ENCODE results near the gene PDXDC1. TPM values are rescaled to one million over a fixed set of nuclear protein-coding genes. Genes with fewer than 3 reads are reported as not detected.
"Not testable (repeated sequence)": the region's sequence is repeated elsewhere in the genome, so short reads cannot be mapped to it uniquely, and the experiment has no call there.

PDXDC1 gene
- total RNA-seq, 2 donors from 2014 or later = 50.6 to 80.4 TPM

GRCh38 chr16:15130256-15130932, 155.6 kb downstream of the PDXDC1 start:
- DNase-seq (ENCODE audit: low spot score in 2 of 2); ATAC-seq; H3K9me3 Mint-ChIP-seq; H3K27ac Mint-ChIP-seq; H3K36me3 Mint-ChIP-seq: not testable (repeated sequence)

- not testable (repeated sequence) for ATAC-seq; H3K27ac Mint-ChIP-seq; H3K36me3 Mint-ChIP-seq; DNase-seq (ENCODE audit: low spot score in 2 of 2); H3K9me3 Mint-ChIP-seq
Observed at GRCh38 chr16:15130943-15131700, 156.3 kb downstream of the PDXDC1 start.

GRCh38 chr16:15132719-15133428, 158.0 kb downstream of the PDXDC1 start:
- not testable (repeated sequence) for ATAC-seq; H3K36me3 Mint-ChIP-seq; DNase-seq (ENCODE audit: low spot score in 2 of 2); H3K9me3 Mint-ChIP-seq; H3K27ac Mint-ChIP-seq

- H3K36me3 Mint-ChIP-seq; H3K9me3 Mint-ChIP-seq; H3K27ac Mint-ChIP-seq; DNase-seq (ENCODE audit: low spot score in 2 of 2); ATAC-seq: not testable (repeated sequence)
Observed at GRCh38 chr16:15133554-15133953, 158.7 kb downstream of the PDXDC1 start.

- H3K27ac Mint-ChIP-seq; H3K9me3 Mint-ChIP-seq; ATAC-seq; H3K36me3 Mint-ChIP-seq; DNase-seq (ENCODE audit: low spot score in 2 of 2): not testable (repeated sequence)
Observed at GRCh38 chr16:15134752-15135482, 160.1 kb downstream of the PDXDC1 start.

- not testable (repeated sequence) for ATAC-seq; H3K27ac Mint-ChIP-seq; H3K9me3 Mint-ChIP-seq; H3K36me3 Mint-ChIP-seq; DNase-seq (ENCODE audit: low spot score in 2 of 2)
Observed at GRCh38 chr16:15135483-15136360, 160.9 kb downstream of the PDXDC1 start.

- not testable (repeated sequence) for DNase-seq (ENCODE audit: low spot score in 2 of 2); H3K27ac Mint-ChIP-seq; H3K9me3 Mint-ChIP-seq; H3K36me3 Mint-ChIP-seq; ATAC-seq
Observed at GRCh38 chr16:15137514-15137913, 162.7 kb downstream of the PDXDC1 start.

- ATAC-seq = peak in 1 of 2 donors; percentile 31
- H3K36me3 Mint-ChIP-seq; H3K27ac Mint-ChIP-seq; DNase-seq (ENCODE audit: low spot score in 2 of 2); H3K9me3 Mint-ChIP-seq: not testable (repeated sequence)
Observed at GRCh38 chr16:15140444-15141365, 165.9 kb downstream of the PDXDC1 start.

- no peak for DNase-seq (ENCODE audit: low spot score in 2 of 2)
- Mint-ChIP-seq H3K36me3 (no peaks in the 10 kb centered on the region), H3K9me3 (no peaks in the 10 kb centered on the region), H3K27ac (no peak overlapping the region)
- no peak for ATAC-seq
Observed at GRCh38 chr16:15141586-15141985, 166.8 kb downstream of the PDXDC1 start.

GRCh38 chr16:15142107-15142890, 167.5 kb downstream of the PDXDC1 start:
- H3K27ac Mint-ChIP-seq; DNase-seq (ENCODE audit: low spot score in 2 of 2); H3K9me3 Mint-ChIP-seq; H3K36me3 Mint-ChIP-seq; ATAC-seq: not testable (repeated sequence)

- not testable (repeated sequence) for H3K9me3 Mint-ChIP-seq; H3K27ac Mint-ChIP-seq; DNase-seq (ENCODE audit: low spot score in 2 of 2); H3K36me3 Mint-ChIP-seq; ATAC-seq
Observed at GRCh38 chr16:15142891-15143600, 168.2 kb downstream of the PDXDC1 start.

GRCh38 chr16:15143601-15144091, 168.8 kb downstream of the PDXDC1 start:
- not testable (repeated sequence) for H3K27ac Mint-ChIP-seq; H3K9me3 Mint-ChIP-seq; H3K36me3 Mint-ChIP-seq; ATAC-seq; DNase-seq (ENCODE audit: low spot score in 2 of 2)

GRCh38 chr16:15144092-15144631, 169.3 kb downstream of the PDXDC1 start:
- H3K27ac Mint-ChIP-seq; H3K36me3 Mint-ChIP-seq; ATAC-seq; DNase-seq (ENCODE audit: low spot score in 2 of 2); H3K9me3 Mint-ChIP-seq: not testable (repeated sequence)
